HG03066 (cell line): ENCODE measurements around the gene TPRKB.
"Not testable (repeated sequence)": the region's sequence is repeated elsewhere in the genome, so short reads cannot be mapped to it uniquely, and the experiment has no call there.

Source experiments
- ATAC-seq: cut with Tn5 transposase; IDR thresholded peaks from one replicate; pipeline ENCODE4 v1.9.1; 2021; ENCODE audit warnings: low read depth; ENCODE audit not compliant: unreplicated experiment

Gene TPRKB

GRCh38 chr2:73736855-73737779 lies at the start of gene TPRKB:
Gene TPRKB, minus strand, starts transcription at chr2:73737345. Its CDS starts 2,776 bp downstream, at chr2:73734569.
- peak; percentile 96 for ATAC-seq

- not testable (repeated sequence) for ATAC-seq
Measured at GRCh38 chr2:73783883-73784282, 46.7 kb upstream of the TPRKB start, which contains the start of gene C2orf78. Gene C2orf78, plus strand, starts transcription at chr2:73784183. Its CDS starts 127 bp downstream, at chr2:73784310.

DNA sequence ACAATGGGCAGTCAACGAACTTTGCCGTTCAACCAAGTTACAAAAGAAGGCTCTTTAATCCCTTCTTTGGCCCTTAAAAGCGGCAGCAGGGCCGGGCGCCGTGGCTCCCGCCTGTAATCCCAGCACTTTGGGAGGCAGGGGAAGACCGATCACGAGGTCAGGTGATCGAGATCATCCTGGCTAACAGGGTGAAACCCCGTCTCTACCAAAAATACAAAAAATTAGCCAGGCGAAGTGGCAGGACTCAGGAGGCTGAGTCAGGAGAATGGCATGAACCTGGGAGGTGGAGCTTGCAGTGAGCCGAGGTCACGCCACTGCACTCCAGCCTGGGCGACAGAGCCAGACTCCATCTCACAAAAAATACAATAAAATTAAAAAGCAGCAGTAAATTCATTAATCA lies 46.3 kb upstream of the TPRKB start:
- not testable (repeated sequence) for ATAC-seq

GRCh38 chr2:73780237-73780582 lies 43.1 kb upstream of the TPRKB start:
- ATAC-seq = no peak

DNA sequence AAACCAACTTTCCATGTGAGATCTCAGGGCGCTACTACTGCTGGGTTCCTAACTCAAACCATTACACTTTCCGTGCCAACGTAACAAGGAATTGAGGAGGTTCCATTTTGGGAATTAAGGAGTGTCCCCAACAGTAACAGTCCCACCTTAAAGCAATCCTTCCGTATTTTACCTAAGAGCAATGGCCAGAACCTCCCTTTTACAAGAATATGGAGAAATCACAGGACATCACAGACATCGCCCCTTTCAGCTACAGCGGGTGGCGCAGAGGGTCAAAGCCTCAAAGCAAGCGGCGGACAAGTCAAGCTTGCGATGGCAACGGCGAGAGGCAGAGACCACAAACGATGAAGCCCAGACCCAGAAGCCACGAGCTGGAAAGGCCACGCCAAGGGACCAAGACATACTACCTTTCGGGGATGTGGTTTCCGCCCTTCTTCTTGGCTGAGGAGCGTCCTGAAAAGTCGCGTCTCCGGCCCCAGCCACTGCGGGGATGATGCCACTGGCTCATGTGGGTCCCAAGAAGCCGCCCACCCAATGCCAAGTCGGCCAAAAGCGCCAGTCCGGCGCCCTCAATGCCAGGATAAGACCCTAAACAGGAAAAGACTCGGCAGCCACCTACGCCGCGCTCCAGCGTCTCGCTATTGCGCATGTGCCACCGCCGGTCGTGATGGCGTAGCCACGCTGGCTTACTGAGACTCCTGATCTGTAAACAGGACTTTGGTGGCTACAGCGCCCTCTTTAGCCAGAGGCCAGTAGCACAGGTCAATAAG lies 42.5 kb upstream of the TPRKB start, which contains the start of gene DUSP11:
TSS of gene DUSP11 (minus strand) at position 637 of the 770 bp plus-strand sequence. CDS start at position 508, 129 bp downstream.
- ATAC-seq = peak; percentile 98

- not testable (repeated sequence) for ATAC-seq
Measured at GRCh38 chr2:73778867-73779466, 41.8 kb upstream of the TPRKB start.

GRCh38 chr2:73776869-73777519 lies 39.8 kb upstream of the TPRKB start:
- no peak for ATAC-seq

DNA sequence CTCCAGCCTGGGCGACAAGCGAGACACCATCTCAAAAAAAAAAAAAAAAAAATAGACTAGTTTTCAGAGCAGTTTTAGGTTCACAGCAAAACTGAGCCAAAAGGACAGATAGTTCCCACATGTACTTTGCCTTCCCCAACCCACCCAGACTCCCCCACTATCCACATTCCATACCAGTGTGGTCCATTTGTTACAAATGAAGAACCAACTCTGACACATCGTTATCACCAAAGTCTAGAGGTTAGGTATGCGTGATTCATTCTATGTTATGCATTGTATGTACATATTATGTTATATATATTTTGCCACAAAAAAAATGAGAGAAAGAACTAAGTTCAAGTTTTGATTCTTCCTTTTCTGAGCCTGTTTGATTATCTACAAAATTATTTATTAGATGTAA lies 39.2 kb upstream of the TPRKB start:
- no peak for ATAC-seq

GRCh38 chr2:73772819-73773218 lies 35.7 kb upstream of the TPRKB start:
- no peak for ATAC-seq

GRCh38 chr2:73770725-73771124 lies 33.6 kb upstream of the TPRKB start:
- ATAC-seq = no peak

DNA sequence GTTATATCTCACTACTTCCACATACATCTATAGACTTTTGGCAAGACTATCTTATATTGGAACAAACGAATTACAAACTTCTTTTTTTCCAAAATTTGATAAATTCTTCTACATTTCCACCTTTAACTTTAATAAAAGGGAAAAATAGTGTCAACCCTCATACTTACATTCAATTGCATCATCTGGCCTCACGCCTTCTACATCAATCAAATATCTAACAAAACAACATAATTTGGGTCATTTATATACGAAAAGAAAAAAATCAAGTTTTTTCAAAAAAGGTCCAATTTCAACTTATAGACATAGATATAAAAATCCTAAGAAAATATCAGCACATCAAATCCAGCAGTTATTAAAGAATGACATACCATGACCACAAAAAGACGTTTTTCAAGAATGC lies 29.8 kb upstream of the TPRKB start:
- ATAC-seq = no peak

GRCh38 chr2:73766349-73766748 lies 29.2 kb upstream of the TPRKB start:
- ATAC-seq = no peak

DNA sequence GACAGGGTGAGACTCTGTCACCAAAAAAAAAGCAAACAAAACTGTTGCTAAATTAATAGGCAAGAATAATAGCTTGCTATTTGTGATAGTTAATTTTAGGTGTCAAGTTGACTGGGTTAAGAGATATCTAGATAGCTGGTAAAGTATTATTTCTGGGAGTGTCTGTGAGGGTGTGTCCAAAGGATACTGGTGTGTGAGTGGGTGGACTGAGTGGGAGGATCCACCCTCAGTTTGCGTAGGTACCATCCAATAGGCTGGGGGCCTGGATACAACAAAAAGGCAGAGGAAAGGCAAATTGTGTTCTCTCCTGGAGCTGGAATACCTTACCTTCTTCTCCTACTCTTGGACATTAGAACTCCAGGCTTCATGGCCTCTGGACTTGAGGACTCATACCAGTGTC lies 27.8 kb upstream of the TPRKB start:
- ATAC-seq = no peak

GRCh38 chr2:73762571-73762970 lies 25.4 kb upstream of the TPRKB start:
- ATAC-seq = no peak

DNA sequence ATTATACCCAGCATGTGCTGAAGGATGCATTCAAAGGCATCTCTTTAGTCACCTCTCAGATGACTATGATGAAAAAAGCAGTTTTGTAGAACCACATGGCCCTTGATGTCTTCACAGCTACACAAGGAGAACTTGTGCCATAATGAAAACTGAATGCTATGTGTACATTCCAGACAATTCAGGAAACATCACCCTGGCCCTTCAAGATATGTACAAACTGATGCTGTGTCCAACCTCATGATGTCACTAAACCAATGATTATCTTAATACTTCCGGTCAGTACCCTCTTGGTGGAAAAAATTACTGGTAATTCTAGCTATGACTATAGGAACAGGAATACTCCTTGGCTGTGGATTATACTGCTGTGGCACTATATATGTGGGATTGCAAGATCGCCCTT lies 22.8 kb upstream of the TPRKB start:
- ATAC-seq = no peak

DNA sequence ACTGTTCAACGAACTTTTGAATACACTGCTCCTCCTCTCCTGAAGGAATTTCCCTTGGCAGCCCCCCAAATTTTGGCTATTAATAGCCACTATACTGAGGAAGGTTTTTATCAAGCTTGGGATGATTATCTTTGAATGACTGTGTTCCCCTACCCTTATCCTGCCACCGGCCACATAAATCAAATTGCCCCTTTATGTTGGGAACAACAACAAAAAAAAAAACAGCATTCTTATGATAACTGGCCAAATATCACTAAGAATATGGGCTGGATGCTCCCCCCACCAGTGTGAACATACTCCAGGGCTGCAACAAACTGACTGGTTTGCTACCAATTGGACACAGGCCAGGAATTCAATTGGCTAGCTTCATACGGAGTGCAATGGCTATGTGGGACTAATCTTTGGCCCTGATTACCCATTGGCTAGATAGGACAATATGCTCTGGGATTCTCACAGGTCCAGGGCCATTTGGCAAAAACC lies 22.2 kb upstream of the TPRKB start:
- no peak for ATAC-seq

DNA sequence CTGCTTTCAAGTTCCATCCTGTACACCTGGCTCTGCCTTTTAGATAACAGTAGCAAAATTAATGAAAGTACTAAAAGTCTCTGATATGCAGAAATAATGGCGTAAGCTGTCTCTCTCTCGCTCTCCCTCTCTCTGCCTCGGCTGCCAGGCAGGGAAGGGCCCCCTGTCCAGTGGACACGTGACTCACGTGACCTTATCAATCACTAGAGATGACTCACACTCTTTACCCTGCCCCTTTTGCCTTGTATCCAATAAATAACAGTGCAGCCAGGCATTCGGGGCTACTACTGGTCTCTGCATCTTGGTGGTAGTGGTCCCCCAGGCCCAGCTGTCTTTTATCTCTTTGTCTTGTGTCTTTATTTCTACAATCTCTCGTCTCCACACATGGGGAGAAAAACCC lies 17.2 kb upstream of the TPRKB start:
- ATAC-seq = not testable (repeated sequence)

GRCh38 chr2:73749314-73749713 lies 12.2 kb upstream of the TPRKB start:
- ATAC-seq = no peak

- no peak for ATAC-seq
Measured at GRCh38 chr2:73746877-73747208, 9.7 kb upstream of the TPRKB start.
